Measurements from ENCODE around the gene PID1.

PID1 gene

DNA sequence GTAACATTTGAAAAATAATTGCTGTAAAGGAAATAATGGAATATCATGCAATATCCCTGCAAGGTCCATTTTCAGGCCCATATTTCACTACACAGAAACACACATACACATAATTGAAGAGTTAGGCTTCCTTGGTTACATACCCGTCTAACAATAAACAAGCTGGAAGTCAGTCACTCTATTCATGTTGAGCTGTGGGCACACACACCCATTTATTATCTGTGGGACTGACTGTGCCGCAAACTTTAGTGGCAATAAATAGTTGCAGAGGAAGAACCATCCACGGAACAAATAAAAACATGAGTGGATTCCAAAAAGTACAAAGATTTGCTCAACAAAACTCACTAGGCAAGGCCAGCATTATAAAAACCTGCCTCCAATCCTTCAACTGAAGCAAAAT lies 24.8 kb downstream of the PID1 start:
- no peak for DNase-seq
- no peak overlapping the region for H3K4me3 ChIP-seq (ENCODE audit: low read depth, low read length)
- H3K27me3 ChIP-seq (replicated peaks): no peaks in the 10 kb centered on the region
- no peaks in the 10 kb centered on the region for H3K36me3 ChIP-seq (replicated peaks)
- TF ChIP-seq, protein P1, sequence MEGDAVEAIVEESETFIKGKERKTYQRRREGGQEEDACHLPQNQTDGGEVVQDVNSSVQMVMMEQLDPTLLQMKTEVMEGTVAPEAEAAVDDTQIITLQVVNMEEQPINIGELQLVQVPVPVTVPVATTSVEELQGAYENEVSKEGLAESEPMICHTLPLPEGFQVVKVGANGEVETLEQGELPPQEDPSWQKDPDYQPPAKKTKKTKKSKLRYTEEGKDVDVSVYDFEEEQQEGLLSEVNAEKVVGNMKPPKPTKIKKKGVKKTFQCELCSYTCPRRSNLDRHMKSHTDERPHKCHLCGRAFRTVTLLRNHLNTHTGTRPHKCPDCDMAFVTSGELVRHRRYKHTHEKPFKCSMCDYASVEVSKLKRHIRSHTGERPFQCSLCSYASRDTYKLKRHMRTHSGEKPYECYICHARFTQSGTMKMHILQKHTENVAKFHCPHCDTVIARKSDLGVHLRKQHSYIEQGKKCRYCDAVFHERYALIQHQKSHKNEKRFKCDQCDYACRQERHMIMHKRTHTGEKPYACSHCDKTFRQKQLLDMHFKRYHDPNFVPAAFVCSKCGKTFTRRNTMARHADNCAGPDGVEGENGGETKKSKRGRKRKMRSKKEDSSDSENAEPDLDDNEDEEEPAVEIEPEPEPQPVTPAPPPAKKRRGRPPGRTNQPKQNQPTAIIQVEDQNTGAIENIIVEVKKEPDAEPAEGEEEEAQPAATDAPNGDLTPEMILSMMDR (IDR thresholded peaks at IDR 0.05; ENCODE audit: low read depth, low read length, missing control alignments): no peak
- H3K27ac ChIP-seq: no peak overlapping the region
- in situ Hi-C loops (cut with HindIII; ENCODE audit: low pct_ligation_motif_present, low sequenced_read_pairs): no loop called here

DNA sequence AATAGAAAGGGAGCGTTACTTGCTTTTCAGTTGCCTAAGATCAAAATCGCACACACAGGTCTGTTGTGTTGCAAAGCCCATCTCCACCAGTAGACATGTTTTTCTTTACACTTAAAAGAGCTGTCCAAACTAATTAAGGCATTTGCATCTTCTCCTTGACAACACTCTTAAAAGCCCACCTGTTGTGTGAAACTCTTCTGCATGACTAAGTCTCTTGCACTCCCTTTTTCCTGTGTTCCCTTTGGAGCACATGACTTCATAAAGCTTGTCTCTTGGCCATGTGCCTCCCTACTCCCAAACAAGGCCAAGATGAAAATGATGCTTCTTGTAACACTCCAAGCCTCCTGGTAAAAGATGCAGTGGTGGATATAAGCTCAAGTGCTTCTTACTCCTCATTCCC lies 26.1 kb downstream of the PID1 start:
- Histone ChIP-seq H3K36me3 (replicated peaks) (no peaks in the 10 kb centered on the region), H3K27me3 (replicated peaks) (no peaks in the 10 kb centered on the region), H3K27ac (no peak overlapping the region), H3K4me3 (ENCODE audit: low read depth, low read length) (no peak overlapping the region)
- in situ Hi-C loops (cut with HindIII; ENCODE audit: low pct_ligation_motif_present, low sequenced_read_pairs): no loop called here
- TF ChIP-seq, protein P1 (IDR thresholded peaks at IDR 0.05; ENCODE audit: low read depth, low read length, missing control alignments): no peak
- DNase-seq: no peak

DNA sequence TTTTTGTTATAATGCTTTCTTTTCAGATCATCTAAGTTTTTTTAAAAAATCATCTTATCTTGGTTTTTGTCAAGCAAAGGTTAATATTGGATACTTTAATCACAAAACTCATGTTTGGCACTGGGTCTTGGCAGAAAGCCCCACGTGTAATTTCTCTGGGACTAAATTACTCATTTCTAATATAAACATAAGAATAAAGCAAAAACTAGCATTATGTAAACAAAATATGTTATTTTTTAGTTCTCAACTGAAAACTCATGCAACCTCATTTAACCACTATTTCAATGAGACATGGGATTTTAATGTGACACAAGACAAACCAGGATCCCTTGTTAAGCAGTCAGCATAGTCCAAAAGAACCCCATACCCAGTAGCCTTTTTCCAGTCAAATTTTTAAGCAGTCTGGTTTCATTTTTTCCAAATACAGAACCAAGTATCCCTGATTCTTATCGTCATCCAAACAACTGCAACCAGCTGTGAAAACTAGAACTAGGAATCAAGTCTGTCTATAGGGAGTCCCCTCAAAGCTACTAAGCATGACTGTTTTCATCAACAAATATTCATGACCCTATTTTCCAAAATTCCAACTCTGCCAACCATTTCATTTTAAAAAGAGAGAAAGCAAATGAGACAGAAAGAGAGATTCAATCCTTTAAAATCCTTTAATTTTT lies 27.1 kb downstream of the PID1 start:
- H3K4me3 ChIP-seq (ENCODE audit: low read depth, low read length): no peak overlapping the region
- no peaks in the 10 kb centered on the region for H3K36me3 ChIP-seq (replicated peaks)
- no peaks in the 10 kb centered on the region for H3K27me3 ChIP-seq (replicated peaks)
- no peak for DNase-seq
- no peak overlapping the region for H3K27ac ChIP-seq
- in situ Hi-C loops (cut with HindIII; ENCODE audit: low pct_ligation_motif_present, low sequenced_read_pairs): no loop called here
- TF ChIP-seq, protein P1 (IDR thresholded peaks at IDR 0.05; ENCODE audit: low read depth, low read length, missing control alignments): no peak

- in situ Hi-C loops (cut with HindIII; ENCODE audit: low pct_ligation_motif_present, low sequenced_read_pairs): no loop called here
Measured at GRCh38 chr2:229240984-229241491, 30.0 kb downstream of the PID1 start.

GRCh38 chr2:229239021-229239420 lies 32.1 kb downstream of the PID1 start:
- Histone ChIP-seq H3K27ac (no peak overlapping the region), H3K27me3 (replicated peaks) (no peaks in the 10 kb centered on the region), H3K36me3 (replicated peaks) (no peaks in the 10 kb centered on the region), H3K4me3 (ENCODE audit: low read depth, low read length) (no peak overlapping the region)
- DNase-seq: no peak
- TF ChIP-seq, protein P1 (IDR thresholded peaks at IDR 0.05; ENCODE audit: low read depth, low read length, missing control alignments): no peak
- in situ Hi-C loops (cut with HindIII; ENCODE audit: low pct_ligation_motif_present, low sequenced_read_pairs): no loop called here

More at GRCh38 chr2:229240984-229241491, 30.0 kb downstream of the PID1 start:
- Histone ChIP-seq H3K27ac (no peak overlapping the region), H3K36me3 (replicated peaks) (no peaks in the 10 kb centered on the region), H3K4me3 (ENCODE audit: low read depth, low read length) (no peak overlapping the region), H3K27me3 (replicated peaks) (no peaks in the 10 kb centered on the region)
- TF ChIP-seq, protein P1 (IDR thresholded peaks at IDR 0.05; ENCODE audit: low read depth, low read length, missing control alignments): no peak
- DNase-seq: no peak

DNA sequence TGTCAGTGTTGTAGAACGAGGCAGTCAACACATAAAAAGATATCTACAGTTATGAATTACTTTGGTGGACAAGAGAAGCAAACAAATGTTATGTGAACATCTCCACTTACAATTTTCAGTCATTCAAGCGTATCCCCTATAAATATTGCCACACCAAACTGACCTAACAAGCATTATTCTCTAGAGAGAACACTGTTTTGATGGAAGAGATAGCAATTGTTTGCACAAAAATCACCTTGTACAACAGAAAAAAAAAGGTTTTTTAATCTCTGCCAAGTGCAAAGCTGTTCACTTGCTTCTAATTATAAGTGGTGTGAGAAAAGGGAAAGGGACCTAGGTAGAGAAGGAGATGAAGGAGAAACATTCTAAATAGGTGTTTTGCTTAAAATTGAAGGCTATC lies 33.8 kb downstream of the PID1 start:
- TF ChIP-seq, protein P1 (IDR thresholded peaks at IDR 0.05; ENCODE audit: low read depth, low read length, missing control alignments): no peak
- no peaks in the 10 kb centered on the region for H3K27me3 ChIP-seq (replicated peaks)
- no peaks in the 10 kb centered on the region for H3K36me3 ChIP-seq (replicated peaks)
- in situ Hi-C loops (cut with HindIII; ENCODE audit: low pct_ligation_motif_present, low sequenced_read_pairs): no loop called here
- H3K4me3 ChIP-seq (ENCODE audit: low read depth, low read length): no peak overlapping the region
- no peak overlapping the region for H3K27ac ChIP-seq
- no peak for DNase-seq
